Ecto neural progenitor cell (in vitro differentiated cells): ENCODE results near the gene PPP6R3.

ENCODE experiments used
- DNase-seq: peaks from one replicate; pipeline ENCODE4 v3.0.0-alpha.2; 2018; ENCODE audit warnings: low spot score

The PPP6R3 gene

GRCh38 chr11:68651985-68652682 is 191.6 kb downstream of the PPP6R3 start:
- no peak for DNase-seq

GRCh38 chr11:68652683-68653156 is 192.2 kb downstream of the PPP6R3 start:
- DNase-seq = no peak

- DNase-seq = no peak
Observed at GRCh38 chr11:68653486-68654430, 193.2 kb downstream of the PPP6R3 start.

GRCh38 chr11:68654978-68655377 is 194.4 kb downstream of the PPP6R3 start:
- DNase-seq = no peak

- no peak for DNase-seq
Observed at GRCh38 chr11:68655406-68655805, 194.9 kb downstream of the PPP6R3 start.

GRCh38 chr11:68655806-68656205 is 195.3 kb downstream of the PPP6R3 start:
- no peak for DNase-seq

GRCh38 chr11:68657021-68657780 is 196.6 kb downstream of the PPP6R3 start:
- DNase-seq = no peak

- DNase-seq = no peak
Observed at GRCh38 chr11:68658097-68658496, 197.5 kb downstream of the PPP6R3 start.

GRCh38 chr11:68658661-68659060 is 198.1 kb downstream of the PPP6R3 start:
- DNase-seq = no peak

- no peak for DNase-seq
Observed at GRCh38 chr11:68659158-68659921, 198.8 kb downstream of the PPP6R3 start.

- no peak for DNase-seq
Observed at GRCh38 chr11:68660066-68660810, 199.7 kb downstream of the PPP6R3 start.

- no peak for DNase-seq
Observed at GRCh38 chr11:68661014-68661413, 200.5 kb downstream of the PPP6R3 start.

GRCh38 chr11:68661697-68662603 is 201.4 kb downstream of the PPP6R3 start:
- DNase-seq = no peak

- no peak for DNase-seq
Observed at GRCh38 chr11:68663482-68664010, 203.0 kb downstream of the PPP6R3 start.

- no peak for DNase-seq
Observed at GRCh38 chr11:68664141-68664540, 203.6 kb downstream of the PPP6R3 start.

- DNase-seq = no peak
Observed at GRCh38 chr11:68664906-68665305, 204.4 kb downstream of the PPP6R3 start.
